ENCODE measurements around the gene ZNF221.

Gene ZNF221

DNA sequence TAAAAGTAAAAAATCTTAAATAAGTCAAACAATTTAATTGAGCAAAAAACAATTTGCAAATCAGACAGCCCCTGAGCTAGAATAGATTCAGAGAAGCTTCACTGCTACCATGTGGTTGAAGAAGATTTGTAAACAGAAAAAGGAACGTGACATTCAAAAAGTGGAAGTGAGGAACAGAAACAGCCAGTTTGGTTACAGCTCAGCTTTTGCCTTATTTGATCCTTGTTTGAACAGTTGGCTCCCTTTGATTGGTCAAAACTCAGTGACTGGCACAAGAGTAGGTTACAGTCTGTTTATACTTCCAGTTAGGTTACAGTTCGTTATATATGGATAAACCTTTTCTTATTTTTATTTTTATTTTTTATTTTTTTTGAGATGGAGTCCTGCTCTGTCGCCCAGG lies 5.8 kb downstream of the ZNF221 start:
- FAIRE-seq: no peak
- DNase-seq (ENCODE audit: low spot score): no peak

DNA sequence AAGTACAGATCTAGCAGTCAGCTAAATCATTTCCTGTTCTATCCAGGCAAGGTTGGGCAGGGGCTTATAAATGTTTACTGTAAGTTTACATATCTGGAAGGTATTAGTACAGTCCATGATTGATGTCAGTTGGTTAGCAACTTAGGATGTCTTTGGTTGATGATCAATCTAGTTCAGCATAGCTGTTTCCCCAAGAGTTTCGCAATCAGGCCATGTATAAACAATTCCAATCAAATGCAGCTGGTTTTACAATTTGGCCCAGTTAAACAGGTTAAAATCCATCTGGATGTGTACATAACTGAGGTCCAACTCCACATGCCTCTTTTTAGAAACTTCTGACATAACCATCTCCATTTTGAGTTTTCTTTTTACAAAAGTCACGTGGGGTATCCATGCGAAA lies 6.9 kb downstream of the ZNF221 start:
- DNase-seq (ENCODE audit: low spot score) (no peak), FAIRE-seq (no peak)

DNA sequence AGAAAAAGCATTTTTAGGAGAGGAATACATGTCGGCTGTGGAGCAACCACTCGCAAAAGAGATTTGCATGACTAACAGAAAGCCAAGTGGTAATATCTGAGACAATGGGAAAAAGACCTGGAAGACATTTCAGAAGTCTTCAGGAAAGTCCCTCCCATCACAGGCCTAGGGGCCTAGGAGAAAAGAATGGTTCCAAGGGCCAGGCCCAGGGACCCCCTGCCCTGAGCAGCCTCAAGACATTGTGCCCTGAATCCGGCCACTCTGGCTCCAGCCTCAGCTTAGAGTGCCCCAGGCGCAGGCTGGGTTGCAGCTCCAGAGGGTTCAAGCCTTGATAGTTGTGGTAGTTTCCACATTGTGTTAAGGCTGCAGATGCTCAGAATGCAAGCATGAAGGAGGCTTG lies 9.4 kb downstream of the ZNF221 start:
- DNase-seq (ENCODE audit: low spot score) (no peak), FAIRE-seq (no peak)

DNA sequence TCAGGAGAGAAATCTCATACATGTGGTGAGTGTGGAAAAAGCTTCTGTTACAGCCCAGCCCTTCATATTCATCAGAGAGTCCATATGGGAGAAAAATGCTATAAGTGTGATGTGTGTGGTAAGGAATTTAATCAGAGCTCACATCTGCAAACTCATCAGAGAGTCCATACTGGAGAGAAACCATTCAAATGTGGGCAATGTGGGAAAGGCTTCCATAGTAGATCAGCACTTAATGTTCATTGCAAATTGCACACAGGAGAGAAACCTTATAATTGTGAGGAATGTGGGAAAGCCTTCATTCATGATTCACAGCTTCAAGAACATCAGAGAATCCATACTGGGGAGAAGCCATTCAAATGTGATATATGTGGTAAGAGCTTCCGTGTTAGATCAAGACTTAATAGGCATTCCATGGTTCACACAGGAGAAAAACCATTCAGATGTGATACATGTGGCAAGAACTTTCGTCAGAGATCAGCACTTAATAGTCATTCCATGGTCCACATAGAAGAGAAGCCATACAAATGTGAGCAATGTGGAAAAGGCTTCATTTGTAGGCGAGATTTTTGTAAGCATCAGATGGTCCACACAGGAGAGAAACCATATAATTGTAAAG lies 15.2 kb downstream of the ZNF221 start:
- DNase-seq (ENCODE audit: low spot score) (no peak), FAIRE-seq (no peak)

DNA sequence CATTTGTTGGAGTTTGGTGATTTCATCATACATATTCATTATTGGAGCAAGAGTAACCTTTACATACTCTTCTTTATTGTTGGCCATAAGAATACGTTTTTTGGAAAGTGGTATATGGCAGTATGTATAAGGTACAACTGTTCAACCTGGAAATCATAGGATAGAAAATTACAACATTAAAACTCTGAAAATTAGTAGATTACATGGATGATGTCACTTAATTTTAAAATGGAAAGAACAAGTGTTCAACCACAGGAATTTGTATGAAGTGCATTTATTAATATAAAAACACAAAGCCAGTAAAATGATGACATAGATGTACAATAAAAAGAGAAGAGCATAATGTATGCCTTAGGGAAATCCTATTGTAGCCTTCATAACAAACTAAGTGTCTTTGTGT lies 25.7 kb downstream of the ZNF221 start:
- DNase-seq (ENCODE audit: low spot score): no peak
- no peak for FAIRE-seq

DNA sequence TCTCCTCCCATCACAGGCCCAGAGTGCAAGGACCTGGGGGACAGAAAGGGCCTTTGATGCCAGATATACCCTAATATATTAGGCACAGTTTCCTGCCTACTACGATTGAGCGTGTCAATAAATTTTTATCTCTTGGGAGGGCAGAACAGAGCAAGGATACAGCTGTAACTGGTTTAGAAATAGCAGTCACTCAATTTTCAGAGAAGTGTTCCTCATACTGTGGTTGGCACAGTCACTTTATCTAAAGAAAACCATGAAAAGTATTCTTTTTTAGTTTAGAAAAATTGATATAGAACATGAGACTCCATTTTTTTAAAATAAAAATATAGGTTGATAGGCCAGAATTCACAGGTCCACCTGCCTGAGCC lies 32.5 kb downstream of the ZNF221 start:
- no peak for DNase-seq (ENCODE audit: low spot score)

DNA sequence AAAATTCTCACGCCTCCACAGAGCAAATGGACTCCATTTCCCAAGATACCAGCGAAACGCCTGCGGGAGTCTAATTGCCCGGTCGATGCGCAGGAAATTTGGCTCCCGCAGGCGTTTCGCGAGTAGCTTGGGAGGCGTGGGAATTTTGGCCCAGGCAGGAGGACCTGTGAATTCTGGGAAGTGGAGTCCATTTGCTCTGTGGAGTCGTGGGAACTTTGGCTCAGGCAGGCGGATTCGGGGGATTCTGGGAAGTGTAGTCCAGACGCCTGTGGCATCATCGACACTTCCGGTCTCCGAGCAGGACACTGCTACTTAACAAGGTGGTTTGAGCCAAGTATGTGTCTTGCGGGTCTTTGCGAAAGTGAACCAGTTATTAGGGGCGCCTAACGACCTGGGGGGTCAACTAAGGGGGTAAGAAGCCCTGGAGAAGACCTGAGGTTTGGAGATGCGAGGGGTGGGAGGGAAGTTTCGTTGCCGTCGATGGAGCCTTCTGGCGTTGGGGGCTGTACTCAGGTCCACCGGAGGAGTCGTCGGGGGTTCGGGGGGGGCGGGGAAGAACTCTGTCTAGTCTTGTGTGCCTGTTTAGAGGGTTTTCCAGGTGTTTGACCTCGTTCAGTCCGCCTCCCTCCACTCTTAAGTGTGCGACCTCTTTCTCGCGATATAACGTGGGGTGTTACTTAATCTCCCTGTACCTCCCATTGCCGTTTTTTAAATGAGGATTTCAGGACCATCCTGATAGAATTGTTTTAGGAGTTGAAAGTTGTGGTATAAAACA lies 33.1 kb downstream of the ZNF221 start, which contains the start of gene ZNF155:
TSS of gene ZNF155 (plus strand) at position 277 of the 775 bp plus-strand sequence. CDS start 4,356 bp downstream, outside the sequence.
- peak; percentile 89 for DNase-seq (ENCODE audit: low spot score)
- FAIRE-seq: peak; percentile 86

More for the DNA sequence above, 32.5 kb downstream of the ZNF221 start:
- no peak for FAIRE-seq

DNA sequence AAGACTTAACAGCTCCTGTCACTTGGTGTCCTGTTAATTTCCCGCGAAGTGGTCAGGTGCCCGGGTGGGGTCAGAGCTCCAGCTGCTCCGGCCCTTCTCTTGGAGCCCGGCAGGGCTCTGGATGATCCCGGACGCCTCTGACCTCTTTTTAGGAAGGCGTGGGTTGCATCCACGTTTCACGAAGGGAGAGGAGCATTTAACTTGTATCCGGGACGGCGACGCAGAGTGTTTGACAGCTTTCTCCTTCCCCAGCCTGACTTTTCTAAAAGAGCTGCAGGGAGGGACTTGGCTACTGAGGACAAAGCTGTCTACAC lies 33.6 kb downstream of the ZNF221 start:
- no peak for DNase-seq (ENCODE audit: low spot score)
- no peak for FAIRE-seq

DNA sequence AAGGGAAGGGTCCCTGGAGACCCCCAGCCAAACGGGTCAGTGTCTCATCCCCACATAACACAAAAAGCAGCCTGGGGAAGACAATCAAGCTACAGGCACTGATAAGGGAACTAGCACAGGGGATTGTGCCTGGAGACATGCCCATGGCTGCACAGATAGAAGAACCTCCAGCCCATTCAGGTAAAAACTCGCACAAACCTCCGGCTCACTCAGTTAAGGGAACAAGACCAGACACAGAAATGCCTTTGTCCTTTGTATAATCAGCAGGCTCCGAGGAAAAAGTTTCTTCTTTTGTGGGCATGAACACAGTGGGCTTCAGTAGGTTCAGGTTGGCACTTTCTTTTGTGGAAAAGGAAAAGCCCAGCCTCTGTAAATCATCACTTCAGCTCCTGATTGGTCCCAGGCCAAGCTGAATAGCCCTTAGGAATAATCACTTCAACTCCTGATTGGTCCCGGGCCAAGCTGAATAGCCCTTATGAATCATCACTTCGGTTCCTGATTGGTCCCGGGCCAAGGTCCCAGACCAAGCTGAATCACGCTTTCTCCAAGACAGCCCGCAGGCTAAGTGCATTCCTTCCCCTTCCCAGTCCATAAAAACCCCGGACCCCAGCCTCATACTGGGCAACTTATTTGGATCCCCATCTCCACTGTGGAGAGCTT lies 46.7 kb downstream of the ZNF221 start:
- no peak for FAIRE-seq

DNA sequence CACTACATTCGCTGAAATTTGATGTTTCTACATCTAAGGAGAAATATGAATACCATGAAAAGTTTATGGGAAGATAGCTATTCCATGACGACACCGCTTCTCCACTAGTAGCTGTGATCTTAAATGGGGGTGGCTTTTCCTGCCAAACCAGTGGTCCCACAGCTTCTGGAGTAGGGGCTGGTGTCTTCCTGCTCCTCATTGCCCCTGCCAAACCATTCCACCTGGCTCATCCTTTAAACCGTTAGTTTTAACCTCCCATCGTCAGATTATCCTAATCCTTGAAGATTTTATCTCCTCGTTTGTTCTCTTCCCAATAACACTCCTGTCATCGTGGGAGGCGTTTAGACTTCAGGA lies 51.2 kb downstream of the ZNF221 start:
- no peak for FAIRE-seq
- DNase-seq (ENCODE audit: low spot score): no peak

More for the DNA sequence above, 46.7 kb downstream of the ZNF221 start:
- DNase-seq (ENCODE audit: low spot score): no peak

DNA sequence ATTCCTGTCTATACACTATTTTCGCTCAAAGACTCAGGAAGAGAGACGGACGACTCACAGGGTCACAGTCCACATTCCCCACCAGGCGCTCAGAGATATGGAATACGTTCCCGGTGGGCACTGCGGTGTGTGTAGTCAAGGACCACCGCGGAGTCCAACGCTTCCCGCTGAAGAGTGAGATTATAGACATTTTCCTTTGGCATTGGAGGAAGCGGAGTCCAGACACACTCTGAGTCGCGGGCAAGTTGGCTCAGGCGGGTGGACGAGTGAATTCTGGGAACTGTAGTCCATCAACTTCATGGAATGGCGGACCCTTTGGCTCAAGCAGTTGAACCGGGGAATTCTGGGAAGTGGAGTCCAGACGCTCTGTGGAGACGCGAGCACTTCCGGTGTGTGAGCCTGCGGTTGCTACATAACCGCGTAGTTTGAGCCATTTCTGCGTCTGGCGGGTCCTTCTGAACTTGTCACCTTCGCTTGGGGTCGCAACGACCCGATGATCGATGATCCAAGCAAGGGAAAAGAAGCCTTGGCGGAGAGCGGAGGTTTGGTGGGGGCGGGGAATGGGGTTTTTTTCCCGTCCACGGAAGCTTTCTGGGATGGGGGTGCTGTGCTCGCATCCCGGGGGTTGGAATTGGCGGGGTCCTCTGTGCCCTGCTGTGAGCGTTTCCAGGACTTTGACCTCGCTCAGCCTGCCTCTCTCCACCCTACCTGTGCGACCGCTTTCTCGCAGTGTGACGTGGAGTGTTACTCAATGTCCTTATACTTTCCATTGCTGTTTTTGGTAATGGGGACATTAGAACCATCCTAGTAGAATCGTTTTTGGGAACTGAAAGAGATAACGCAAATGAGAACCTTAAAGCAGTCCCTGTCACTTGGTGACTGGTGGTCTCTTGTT lies 51.8 kb downstream of the ZNF221 start, which contains the start of gene ZNF230:
TSS of gene ZNF230 (plus strand) at position 392 of the 895 bp plus-strand sequence. CDS start 4,122 bp downstream, outside the sequence.
- DNase-seq (ENCODE audit: low spot score) (peak; percentile 82), FAIRE-seq (peak; percentile 86)

DNA sequence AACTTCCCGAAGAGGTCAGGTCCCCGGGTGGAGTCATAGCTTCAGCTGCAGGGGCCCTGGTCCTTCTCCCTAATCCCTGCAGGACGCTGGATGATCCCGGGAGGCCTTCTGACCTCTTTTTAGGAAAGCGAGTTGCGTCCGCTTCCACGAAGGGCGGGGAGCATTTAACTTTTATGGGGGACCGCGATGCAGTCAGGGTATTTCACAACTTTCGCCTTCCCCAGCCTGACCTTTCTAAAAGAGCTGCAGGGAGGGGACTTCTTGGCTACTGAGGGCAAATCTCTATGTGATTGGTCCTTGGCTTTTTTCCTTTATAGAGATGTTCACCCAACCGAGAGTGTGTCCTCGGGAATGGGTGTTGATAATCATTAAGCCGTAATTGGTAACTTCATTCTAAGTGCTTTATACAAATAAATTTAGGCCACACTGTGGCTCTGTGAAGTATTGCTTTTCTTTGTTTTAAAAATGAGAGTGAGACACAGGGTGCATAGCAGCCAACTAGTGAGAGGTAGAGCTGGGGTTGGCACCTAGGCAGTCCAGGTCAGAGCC lies 52.5 kb downstream of the ZNF221 start:
- FAIRE-seq (no peak), DNase-seq (ENCODE audit: low spot score) (peak; percentile 6)

DNA sequence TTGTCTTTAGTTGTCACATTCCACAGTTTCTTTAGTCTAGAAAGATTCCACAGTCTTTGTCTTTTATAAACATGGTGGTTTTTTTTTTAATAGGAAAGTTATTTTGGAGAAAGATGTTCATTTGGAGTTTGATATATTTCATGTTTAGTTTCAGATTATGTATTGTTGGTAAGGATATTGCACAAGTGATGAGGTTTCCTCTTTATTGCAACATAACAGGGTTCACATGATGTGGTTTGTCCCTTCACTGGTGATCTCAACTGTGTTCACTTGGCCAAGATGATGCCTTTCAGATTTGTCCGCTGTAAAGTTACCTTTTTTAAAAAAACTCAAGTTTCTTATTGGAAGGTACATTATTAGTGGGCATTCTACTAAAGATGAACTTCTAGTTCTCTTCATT lies 54.9 kb downstream of the ZNF221 start:
- FAIRE-seq (no peak), DNase-seq (ENCODE audit: low spot score) (no peak)

DNA sequence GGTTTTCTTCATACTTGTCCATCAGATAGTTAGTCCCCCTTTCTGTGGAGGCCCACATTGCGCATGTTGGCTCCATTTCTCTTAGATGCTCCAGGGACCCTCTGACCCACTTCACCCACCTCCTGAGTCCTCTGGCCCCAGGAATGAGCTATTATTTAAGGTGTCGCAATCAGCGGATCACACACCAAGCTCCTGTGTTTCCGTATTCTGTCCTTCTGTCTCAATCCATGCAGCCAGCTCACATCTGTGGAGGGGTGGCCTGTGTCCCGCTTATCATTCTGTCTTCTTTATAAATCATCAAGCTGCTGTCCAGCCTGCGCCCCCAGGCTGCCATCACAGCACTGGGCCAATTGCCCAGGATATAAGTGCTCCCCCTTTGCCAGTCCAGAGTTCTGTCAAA lies 56.4 kb downstream of the ZNF221 start:
- FAIRE-seq (no peak), DNase-seq (ENCODE audit: low spot score) (no peak)

DNA sequence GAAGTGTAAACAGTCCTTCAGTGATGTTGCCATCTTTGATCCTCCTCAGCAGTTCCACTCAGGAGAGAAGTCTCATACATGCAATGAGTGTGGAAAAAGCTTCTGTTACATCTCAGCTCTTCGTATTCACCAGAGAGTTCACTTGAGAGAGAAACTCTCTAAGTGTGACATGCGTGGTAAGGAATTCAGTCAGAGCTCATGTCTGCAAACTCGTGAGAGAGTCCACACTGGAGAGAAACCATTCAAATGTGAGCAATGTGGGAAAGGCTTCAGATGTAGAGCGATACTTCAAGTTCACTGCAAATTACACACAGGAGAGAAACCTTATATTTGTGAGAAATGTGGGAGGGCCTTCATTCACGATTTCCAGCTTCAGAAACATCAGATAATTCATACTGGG lies 59.4 kb downstream of the ZNF221 start:
- no peak for FAIRE-seq
- DNase-seq (ENCODE audit: low spot score): no peak
